BJ (cell line): Measurements from ENCODE around the gene EFCAB8. TPM values are rescaled to one million over a fixed set of nuclear protein-coding genes. Genes with fewer than 3 reads are reported as not detected.

Experiments used
- CTCF ChIA-PET: fragments of 350-600 bp; formaldehyde crosslinking; extraction: SDS; loops from one replicate; lab custom pipeline; 2021; ENCODE audit warnings: antibody characterized with exemption, inconsistent platforms; lab: Yijun Ruan, JAX
- POLR2A ChIA-PET: fragments of 300-600 bp; sonication (Branson Sonifier 250); formaldehyde crosslinking; extraction: SDS; loops from one replicate; lab custom pipeline; 2021; ENCODE audit warnings: antibody characterized with exemption; lab: Charles Lee
- DNase-seq: peaks from one replicate; pipeline ENCODE4 v3.0.0-alpha.2; 2011; ENCODE audit warnings: low read depth
- H3K27me3 ChIP-seq: 2 replicates; pipeline ENCODE4 v1.6.0; 2011; ENCODE audit warnings: low read length; ENCODE audit not compliant: control insufficient read depth, insufficient read depth
- H3K36me3 ChIP-seq: 2 replicates; pipeline ENCODE4 v1.5.1; 2011; ENCODE audit warnings: low read length; ENCODE audit not compliant: control insufficient read depth, insufficient read depth
- H3K4me3 ChIP-seq: 2 replicates; pipeline ENCODE4 v1.5.1; 2011; ENCODE audit warnings: low read depth, mild to moderate bottlenecking, control low read depth, low read length
- polyA plus RNA-seq: library from polyadenylated mRNA; depleted of rRNA; stranded (reverse); fragments of >200 nt; gene quantifications from 2 replicates; pipeline ENCODE4 v1.2.3, GENCODE V29; 2011
- TF ChIP-seq, protein P1 (sequence below): IDR thresholded peaks from 2 replicates; pipeline ENCODE4 v1.5.1; 2011; ENCODE audit warnings: low read depth, mild to moderate bottlenecking, control low read depth, inconsistent platforms, low read length, moderate library complexity; ENCODE audit not compliant: insufficient read depth

The EFCAB8 gene
- polyA plus RNA-seq, 1 experiment: not detected

GRCh38 chr20:32847964-32848363 is 10.8 kb upstream of the EFCAB8 start:
- CTCF ChIA-PET: no interaction called here
- Histone ChIP-seq H3K36me3 (peaks cover 17% of the 10 kb centered on the region), H3K4me3 (no peak overlapping the region), H3K27me3 (no peaks in the 10 kb centered on the region)
- POLR2A ChIA-PET: interaction anchor here (0.6 kb wide), 1 partner anchor 145 kb away, joined by 3 read pairs; no protein-coding TSS in a partner anchor
- no peak for DNase-seq
- TF ChIP-seq, protein P1, sequence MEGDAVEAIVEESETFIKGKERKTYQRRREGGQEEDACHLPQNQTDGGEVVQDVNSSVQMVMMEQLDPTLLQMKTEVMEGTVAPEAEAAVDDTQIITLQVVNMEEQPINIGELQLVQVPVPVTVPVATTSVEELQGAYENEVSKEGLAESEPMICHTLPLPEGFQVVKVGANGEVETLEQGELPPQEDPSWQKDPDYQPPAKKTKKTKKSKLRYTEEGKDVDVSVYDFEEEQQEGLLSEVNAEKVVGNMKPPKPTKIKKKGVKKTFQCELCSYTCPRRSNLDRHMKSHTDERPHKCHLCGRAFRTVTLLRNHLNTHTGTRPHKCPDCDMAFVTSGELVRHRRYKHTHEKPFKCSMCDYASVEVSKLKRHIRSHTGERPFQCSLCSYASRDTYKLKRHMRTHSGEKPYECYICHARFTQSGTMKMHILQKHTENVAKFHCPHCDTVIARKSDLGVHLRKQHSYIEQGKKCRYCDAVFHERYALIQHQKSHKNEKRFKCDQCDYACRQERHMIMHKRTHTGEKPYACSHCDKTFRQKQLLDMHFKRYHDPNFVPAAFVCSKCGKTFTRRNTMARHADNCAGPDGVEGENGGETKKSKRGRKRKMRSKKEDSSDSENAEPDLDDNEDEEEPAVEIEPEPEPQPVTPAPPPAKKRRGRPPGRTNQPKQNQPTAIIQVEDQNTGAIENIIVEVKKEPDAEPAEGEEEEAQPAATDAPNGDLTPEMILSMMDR: no peak

- no peaks in the 10 kb centered on the region for H3K27me3 ChIP-seq
- no peak for DNase-seq
- ChIA-PET POLR2A (no interaction called here), CTCF (no interaction called here)
- H3K36me3 ChIP-seq: peaks cover 18% of the 10 kb centered on the region
- TF ChIP-seq, protein P1: no peak
- no peak overlapping the region for H3K4me3 ChIP-seq
Measured at GRCh38 chr20:32848846-32849245, 9.9 kb upstream of the EFCAB8 start.

- ChIA-PET POLR2A (no interaction called here), CTCF (no interaction called here)
- H3K27me3 ChIP-seq: no peaks in the 10 kb centered on the region
- no peak for DNase-seq
- H3K36me3 ChIP-seq: peaks cover 19% of the 10 kb centered on the region
- no peak overlapping the region for H3K4me3 ChIP-seq
- TF ChIP-seq, protein P1: no peak
Measured at GRCh38 chr20:32849577-32849976, 9.1 kb upstream of the EFCAB8 start.

DNA sequence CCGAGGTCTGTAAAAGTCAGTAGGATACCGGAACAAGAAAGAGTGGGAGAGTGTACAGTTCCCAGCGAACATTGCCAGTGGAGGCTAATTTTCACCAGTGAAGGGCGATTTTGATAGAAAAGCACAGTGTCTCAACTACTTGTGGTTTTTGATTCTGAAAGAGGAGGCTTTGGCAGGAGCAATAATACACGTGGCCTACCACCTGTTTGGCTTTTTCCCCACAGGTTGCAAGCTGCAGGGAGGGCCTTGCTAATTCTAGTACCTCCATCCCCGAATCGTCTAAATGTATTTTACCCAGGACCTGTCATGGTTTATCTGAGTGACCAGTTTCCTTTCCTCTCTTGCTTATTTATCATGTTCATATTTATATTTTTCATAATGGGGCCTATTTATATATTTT is 3.3 kb upstream of the EFCAB8 start:
- TF ChIP-seq, protein P1: no peak
- ChIA-PET POLR2A (no interaction called here), CTCF (no interaction called here)
- H3K36me3 ChIP-seq: peaks cover 15% of the 10 kb centered on the region
- no peak overlapping the region for H3K4me3 ChIP-seq
- H3K27me3 ChIP-seq: no peaks in the 10 kb centered on the region
- DNase-seq: no peak

- ChIA-PET POLR2A (no interaction called here), CTCF (interaction anchor here (0.7 to 1.6 kb wide), 2 partner anchors 8 to 13 kb away, joined by 3 to 4 read pairs; no protein-coding TSS in a partner anchor)
- Histone ChIP-seq H3K4me3 (no peak overlapping the region), H3K27me3 (no peaks in the 10 kb centered on the region), H3K36me3 (peaks cover 12% of the 10 kb centered on the region)
- TF ChIP-seq, protein P1: no peak
- no peak for DNase-seq
Measured at GRCh38 chr20:32858189-32858588, 534 bp upstream of the EFCAB8 start.
